Fibroblast of lung (primary cell): Measurements from ENCODE around the gene DLG5. TPM values are rescaled to one million over a fixed set of nuclear protein-coding genes. Genes with fewer than 3 reads are reported as not detected.

Experiments
- DNase-seq, 2 donors: peaks; one replicate each; pipeline versions ENCODE4 v3.0.0 to v3.0.0-alpha.2; 2010; ENCODE audit warnings: low read depth in 2 of 2
- H2AFZ ChIP-seq: 2 replicates; pipeline ENCODE4 v1.5.1; 2012; ENCODE audit warnings: low read length, control low read depth, inconsistent platforms
- H3K27ac ChIP-seq: 2 replicates; pipeline ENCODE4 v1.5.1; 2011; ENCODE audit warnings: low read length, control low read depth; ENCODE audit not compliant: insufficient read depth
- H3K27me3 ChIP-seq: 2 replicates; pipeline ENCODE4 v1.5.1; 2011; ENCODE audit warnings: mild to moderate bottlenecking, low read length; ENCODE audit not compliant: control insufficient read depth, insufficient read depth
- H3K36me3 ChIP-seq: 2 replicates; pipeline ENCODE4 v1.5.1; 2011; ENCODE audit warnings: low read length; ENCODE audit not compliant: control insufficient read depth, insufficient read depth
- H3K4me1 ChIP-seq: 2 replicates; pipeline ENCODE4 v1.5.1; 2011; ENCODE audit warnings: low read length; ENCODE audit not compliant: control insufficient read depth, insufficient read depth; ENCODE audit errors: extremely low read depth
- H3K4me2 ChIP-seq: 2 replicates; pipeline ENCODE4 v1.5.1; 2011; ENCODE audit warnings: low read length, control low read depth; ENCODE audit not compliant: insufficient read depth; ENCODE audit errors: extremely low read depth
- H3K4me3 ChIP-seq, 4 experiments: fragments of 200-600 bp in 1 of 4; sonication (generic) in 1 of 4; replicated peaks in 1 of 4; 2 replicates each; pipeline ENCODE4 v1.5.1; 2011 to 2016; ENCODE audit warnings: low read length in 4 of 4, low read depth in 3 of 4, mild to moderate bottlenecking in 3 of 4, control low read depth in 2 of 4, inconsistent platforms in 1 of 4, mixed read lengths in 1 of 4; ENCODE audit not compliant: insufficient read depth in 1 of 4; ENCODE audit errors: control extremely low read depth in 1 of 4
- H3K79me2 ChIP-seq: 2 replicates; pipeline ENCODE4 v1.5.1; 2012; ENCODE audit warnings: mild to moderate bottlenecking, low read length, inconsistent platforms; ENCODE audit not compliant: control insufficient read depth, insufficient read depth
- H3K9ac ChIP-seq: 2 replicates; pipeline ENCODE4 v1.5.1; 2011; ENCODE audit warnings: mild to moderate bottlenecking, low read length, control low read depth; ENCODE audit not compliant: insufficient read depth
- H3K9me3 ChIP-seq: 2 replicates; pipeline ENCODE4 v1.5.1; 2012; ENCODE audit warnings: low read depth, low read length; ENCODE audit not compliant: control insufficient read depth, insufficient read depth
- H4K20me1 ChIP-seq: 2 replicates; pipeline ENCODE4 v1.5.1; 2011; ENCODE audit warnings: low read length; ENCODE audit not compliant: control insufficient read depth, insufficient read depth; ENCODE audit errors: extremely low read depth
- CTCF ChIP-seq, 2 donors: IDR thresholded peaks in 1 of 2; conservative IDR thresholded peaks in 1 of 2; 1 replicate in 1 of 2; 2 replicates in 1 of 2; pipeline ENCODE4 v1.5.1; 2011 to 2012; ENCODE audit warnings: low read length in 2 of 2, control low read depth in 1 of 2, inconsistent platforms in 1 of 2, low read depth in 1 of 2, mild to moderate bottlenecking in 1 of 2
- EZH2 ChIP-seq: IDR thresholded peaks from 2 replicates; pipeline ENCODE4 v1.5.1; 2012; ENCODE audit warnings: low read length, control low read depth, mild to moderate bottlenecking; ENCODE audit errors: missing control alignments
- polyA plus RNA-seq, 2 donors: library from polyadenylated mRNA; depleted of rRNA in 1 of 2; stranded (reverse) in 1 of 2; unstranded in 1 of 2; fragments of >200 nt; gene quantifications; 2 replicates each; pipeline ENCODE4 v1.2.1, GENCODE V29; 2011 to 2012; ENCODE audit warnings: missing spikeins in 1 of 2
- total RNA-seq: library from RNA; depleted of rRNA; stranded (reverse); fragments of >200 nt; gene quantifications from 2 replicates; pipeline ENCODE4 v1.2.1, GENCODE V29; 2014

DLG5 gene
- total and polyA plus RNA-seq, 2 donors (not counting 1 experiment from before 2014, with no cell fraction given) = 15.3 to 40.8 TPM

DNA sequence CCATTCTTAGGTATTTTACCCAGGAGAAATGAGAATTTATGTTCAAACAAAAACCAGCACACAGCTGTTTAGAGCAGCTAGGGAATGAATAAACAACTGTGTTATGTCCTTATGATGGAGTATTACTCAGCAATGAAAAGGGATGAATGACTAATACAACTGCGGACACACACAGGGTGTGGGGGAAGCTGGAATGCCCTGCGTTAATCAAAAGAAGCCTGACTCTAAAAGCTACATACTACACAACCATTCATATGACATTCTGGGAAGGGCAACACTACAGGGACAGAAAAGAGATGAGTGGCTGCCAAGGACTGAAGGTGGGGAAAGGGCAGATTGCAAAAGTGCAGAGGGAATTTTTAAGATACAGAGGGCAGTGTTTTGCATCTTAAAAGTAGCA is 64.0 kb downstream of the DLG5 start:
- H2AFZ ChIP-seq = no peak overlapping the region
- no peak overlapping the region for H3K9ac ChIP-seq
- no peak overlapping the region for H3K4me2 ChIP-seq
- no peaks in the 10 kb centered on the region for H3K9me3 ChIP-seq
- H3K4me1 ChIP-seq = no peaks in the 10 kb centered on the region
- H3K27me3 ChIP-seq = no peaks in the 10 kb centered on the region
- H3K79me2 ChIP-seq = peaks cover 2% of the 10 kb centered on the region
- H3K36me3 ChIP-seq = no peaks in the 10 kb centered on the region
- no peaks in the 10 kb centered on the region for H4K20me1 ChIP-seq
- H3K4me3 ChIP-seq = no peak overlapping the region
- H3K27ac ChIP-seq = no peak overlapping the region
- DNase-seq = no peak
- TF ChIP-seq CTCF (conservative IDR thresholded peaks at IDR 0.05 in 1 of 2, IDR thresholded peaks at IDR 0.05 in 1 of 2; ENCODE audit: low read depth in 1 of 2, low read length in 2 of 2) (no peak), EZH2 (no peak)

GRCh38 chr10:77861366-77861765 is 65.2 kb downstream of the DLG5 start:
- no peaks in the 10 kb centered on the region for H3K27me3 ChIP-seq
- H4K20me1 ChIP-seq = no peaks in the 10 kb centered on the region
- no peak overlapping the region for H2AFZ ChIP-seq
- H3K9me3 ChIP-seq = no peaks in the 10 kb centered on the region
- H3K36me3 ChIP-seq = no peaks in the 10 kb centered on the region
- H3K79me2 ChIP-seq = peaks cover 2% of the 10 kb centered on the region
- H3K4me1 ChIP-seq = no peaks in the 10 kb centered on the region
- H3K9ac ChIP-seq = no peak overlapping the region
- no peak overlapping the region for H3K4me3 ChIP-seq
- no peak overlapping the region for H3K27ac ChIP-seq
- H3K4me2 ChIP-seq = no peak overlapping the region
- DNase-seq = no peak
- no peak for TF ChIP-seq CTCF (conservative IDR thresholded peaks at IDR 0.05 in 1 of 2, IDR thresholded peaks at IDR 0.05 in 1 of 2; ENCODE audit: low read depth in 1 of 2, low read length in 2 of 2)
- TF ChIP-seq EZH2 = no peak

DNA sequence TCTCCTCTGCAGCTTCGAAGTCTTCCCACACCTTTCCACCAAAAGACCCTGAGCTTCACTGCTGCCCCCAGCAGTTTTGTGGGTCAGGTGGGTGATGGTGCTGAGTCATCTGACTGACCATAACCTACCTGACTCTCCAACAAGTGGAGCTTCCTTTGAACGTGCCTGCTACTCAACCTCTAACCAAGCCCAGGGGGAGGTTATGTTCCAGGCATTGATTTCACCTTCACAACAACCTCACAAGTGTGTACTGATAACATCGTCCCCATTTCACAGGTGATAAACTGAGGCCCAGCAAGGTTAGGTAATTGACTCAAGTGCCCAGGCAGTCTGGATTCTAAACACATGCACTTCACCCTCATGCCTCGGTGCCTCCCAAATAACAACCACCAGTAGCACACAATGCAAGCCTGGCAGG is 66.7 kb downstream of the DLG5 start:
- no peaks in the 10 kb centered on the region for H3K9me3 ChIP-seq
- H3K36me3 ChIP-seq = peaks cover 1% of the 10 kb centered on the region
- DNase-seq = no peak
- H3K9ac ChIP-seq = no peak overlapping the region
- H3K4me3 ChIP-seq = no peak overlapping the region
- peaks cover 2% of the 10 kb centered on the region for H3K79me2 ChIP-seq
- no peak overlapping the region for H3K27ac ChIP-seq
- no peaks in the 10 kb centered on the region for H4K20me1 ChIP-seq
- TF ChIP-seq EZH2 (no peak), CTCF (conservative IDR thresholded peaks at IDR 0.05 in 1 of 2, IDR thresholded peaks at IDR 0.05 in 1 of 2; ENCODE audit: low read depth in 1 of 2, low read length in 2 of 2) (no peak)
- no peaks in the 10 kb centered on the region for H3K27me3 ChIP-seq
- H2AFZ ChIP-seq = no peak overlapping the region
- no peak overlapping the region for H3K4me2 ChIP-seq
- no peaks in the 10 kb centered on the region for H3K4me1 ChIP-seq
